Mesenchymal stem cell (in vitro differentiated cells and primary cell): ENCODE data around the gene PLCD1.

Experiments used
- DNase-seq: peaks from one replicate; pipeline ENCODE4 v3.0.0-alpha.2; 2013
- H2AFZ ChIP-seq: one replicate; pipeline ENCODE4 v1.6.1; 2013; ENCODE audit warnings: low read depth, mild to moderate bottlenecking, control low read depth, inconsistent platforms, low read length, moderate library complexity
- H2AK5ac ChIP-seq: 2 replicates; pipeline ENCODE4 v1.6.1; 2013; ENCODE audit warnings: low read length, moderate library complexity, mild to moderate bottlenecking, inconsistent platforms; ENCODE audit not compliant: severe bottlenecking
- H2BK120ac ChIP-seq: one replicate; pipeline ENCODE4 v1.6.1; 2013; ENCODE audit warnings: low read depth, mild to moderate bottlenecking, inconsistent platforms, low read length, moderate library complexity
- H2BK12ac ChIP-seq, 2 experiments: one replicate each; pipeline ENCODE4 v1.6.1; 2013; ENCODE audit warnings: inconsistent platforms in 2 of 2, low read length in 2 of 2, mild to moderate bottlenecking in 2 of 2, moderate library complexity in 2 of 2, control low read depth in 1 of 2
- H2BK15ac ChIP-seq: one replicate; pipeline ENCODE4 v1.6.1; 2013; ENCODE audit warnings: mild to moderate bottlenecking, low read depth, inconsistent platforms; ENCODE audit not compliant: poor library complexity, severe bottlenecking
- H2BK5ac ChIP-seq: 2 replicates; pipeline ENCODE4 v1.6.1; 2013; ENCODE audit warnings: low read depth, mild to moderate bottlenecking, low read length, control low read depth, inconsistent platforms; ENCODE audit not compliant: poor library complexity, severe bottlenecking
- H3K14ac ChIP-seq, 2 experiments: one replicate each; pipeline ENCODE4 v1.6.1; 2013; ENCODE audit warnings: inconsistent platforms in 2 of 2, low read length in 2 of 2, control low read depth in 1 of 2, mild to moderate bottlenecking in 1 of 2, moderate library complexity in 1 of 2
- H3K18ac ChIP-seq, 2 experiments: one replicate each; pipeline ENCODE4 v1.6.1; 2013; ENCODE audit warnings: inconsistent platforms in 2 of 2, low read length in 2 of 2, control low read depth in 1 of 2, low read depth in 1 of 2, mild to moderate bottlenecking in 1 of 2
- H3K23ac ChIP-seq, 2 experiments: one replicate each; pipeline ENCODE4 v1.6.1; 2013; ENCODE audit warnings: inconsistent platforms in 2 of 2, low read length in 2 of 2, mild to moderate bottlenecking in 2 of 2, moderate library complexity in 2 of 2, control low read depth in 1 of 2
- H3K27ac ChIP-seq: 2 replicates; pipeline ENCODE4 v1.5.1; 2013; ENCODE audit warnings: mild to moderate bottlenecking, moderate library complexity, low read length, control low read depth, inconsistent platforms; ENCODE audit not compliant: poor library complexity, severe bottlenecking
- H3K27me3 ChIP-seq, 2 experiments: 2 replicates each; pipeline versions ENCODE4 v1.6.1 to v1.7.0; 2013; ENCODE audit warnings: low read length in 2 of 2, mild to moderate bottlenecking in 2 of 2, moderate library complexity in 2 of 2, control low read depth in 1 of 2, inconsistent platforms in 1 of 2; ENCODE audit not compliant: control insufficient read depth in 1 of 2, insufficient read depth in 1 of 2
- H3K36me3 ChIP-seq, 2 experiments: 2 replicates each; pipeline versions ENCODE4 v1.6.1 to v1.7.0; 2013; ENCODE audit warnings: low read length in 2 of 2, control low read depth in 1 of 2, inconsistent platforms in 1 of 2, low read depth in 1 of 2, mild to moderate bottlenecking in 1 of 2; ENCODE audit not compliant: insufficient read depth in 2 of 2, control insufficient read depth in 1 of 2
- H3K4ac ChIP-seq, 2 experiments: one replicate each; pipeline ENCODE4 v1.6.1; 2013; ENCODE audit warnings: inconsistent platforms in 2 of 2, low read length in 2 of 2, mild to moderate bottlenecking in 2 of 2, moderate library complexity in 2 of 2, control low read depth in 1 of 2, low read depth in 1 of 2
- H3K4me1 ChIP-seq: 2 replicates; pipeline ENCODE4 v1.6.1; 2013; ENCODE audit warnings: low read depth, low read length, control low read depth; ENCODE audit not compliant: control insufficient read depth, insufficient read depth
- H3K4me2 ChIP-seq: 2 replicates; pipeline ENCODE4 v1.6.1; 2013; ENCODE audit warnings: low read length, mild to moderate bottlenecking, inconsistent platforms; ENCODE audit not compliant: poor library complexity, severe bottlenecking
- H3K4me3 ChIP-seq, 2 experiments: 2 replicates each; pipeline versions ENCODE4 v1.5.1 to v1.7.0; 2013; ENCODE audit warnings: low read length in 2 of 2, mild to moderate bottlenecking in 2 of 2, control low read depth in 1 of 2, low read depth in 1 of 2; ENCODE audit not compliant: insufficient read depth in 1 of 2
- H3K79me1 ChIP-seq: replicated peaks from 2 replicates; pipeline ENCODE4 v1.6.1; 2013; ENCODE audit warnings: mild to moderate bottlenecking, control low read depth, low read length, inconsistent platforms; ENCODE audit not compliant: poor library complexity, severe bottlenecking
- H3K9ac ChIP-seq: 2 replicates; pipeline ENCODE4 v1.7.0; 2013; ENCODE audit warnings: mild to moderate bottlenecking, low read length, moderate library complexity
- H3K9me3 ChIP-seq: 2 replicates; pipeline ENCODE4 v1.7.0; 2013; ENCODE audit warnings: mild to moderate bottlenecking, low read length; ENCODE audit not compliant: control insufficient read depth
- H4K8ac ChIP-seq: one replicate; pipeline ENCODE4 v1.6.1; 2013; ENCODE audit warnings: inconsistent platforms, mild to moderate bottlenecking, low read length, moderate library complexity
- H4K91ac ChIP-seq: one replicate; pipeline ENCODE4 v1.6.1; 2013; ENCODE audit warnings: mild to moderate bottlenecking, low read length, inconsistent platforms
- WGBS: methylation state at CpG from one replicate; pipeline ENCODE4 v1.1.7; 2013; ENCODE audit warnings: mixed read lengths; 5-methylcytosine and 5-hydroxymethylcytosine counted together

The PLCD1 gene

DNA sequence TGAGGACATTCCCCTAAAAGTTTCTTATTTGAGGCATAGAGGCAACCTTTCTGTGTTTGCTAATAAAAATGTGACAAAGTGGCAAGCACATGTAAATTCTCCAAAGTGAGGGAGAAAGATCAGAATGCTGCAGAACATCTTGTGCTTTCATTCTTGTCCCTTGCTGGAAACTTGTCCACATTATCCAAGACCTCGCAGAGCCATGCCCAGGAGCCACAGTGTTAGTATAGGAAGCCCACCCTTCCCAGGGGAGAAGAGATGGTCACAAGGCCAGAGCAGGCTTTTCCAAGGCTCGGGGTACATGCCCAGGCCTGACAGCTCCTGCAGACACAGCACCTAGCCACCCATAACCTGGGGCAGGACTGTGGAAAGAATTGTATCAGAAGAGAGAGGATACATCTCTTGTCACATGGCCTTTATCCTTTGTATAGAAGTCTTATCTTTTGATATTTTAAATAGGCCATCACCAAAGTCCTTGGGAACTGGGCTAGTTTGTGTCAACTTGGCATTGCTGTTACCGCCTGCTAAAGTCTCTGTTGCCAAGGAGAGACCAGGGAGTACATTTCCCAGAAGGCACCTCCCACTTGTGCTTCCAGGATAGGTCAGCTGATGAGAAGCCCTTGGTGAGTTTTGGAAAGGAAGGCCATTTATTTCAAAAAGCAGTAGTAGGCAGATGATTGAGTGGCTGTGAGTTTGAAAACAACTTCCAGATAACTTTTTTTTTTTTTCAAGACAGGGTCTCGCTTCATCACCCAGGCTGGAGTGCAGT is 20.1 kb upstream of the PLCD1 start:
- no peaks in the 10 kb centered on the region for H3K36me3 ChIP-seq
- no peak overlapping the region for H2BK15ac ChIP-seq
- H2BK5ac ChIP-seq: no peak overlapping the region
- H3K9ac ChIP-seq: no peak overlapping the region
- 77% methylated on average over 4 of the region's 4 CpGs for WGBS
- H3K27ac ChIP-seq: no peak overlapping the region
- no peak overlapping the region for H4K91ac ChIP-seq
- no peak overlapping the region for H3K4me2 ChIP-seq
- no peaks in the 10 kb centered on the region for H3K4me1 ChIP-seq
- no peaks in the 10 kb centered on the region for H3K9me3 ChIP-seq
- no peak overlapping the region for H3K4me3 ChIP-seq
- no peak for DNase-seq
- H3K18ac ChIP-seq: no peak overlapping the region
- no peak overlapping the region for H2BK120ac ChIP-seq
- no peak overlapping the region for H3K14ac ChIP-seq
- H2AK5ac ChIP-seq: no peak overlapping the region
- H3K79me1 ChIP-seq: no peaks in the 10 kb centered on the region
- no peak overlapping the region for H3K4ac ChIP-seq
- no peak overlapping the region for H3K23ac ChIP-seq
- H4K8ac ChIP-seq: no peak overlapping the region
- no peak overlapping the region for H2AFZ ChIP-seq
- H2BK12ac ChIP-seq: no peak overlapping the region
- H3K27me3 ChIP-seq: peaks cover 23 to 34% of the 10 kb centered on the region in 2 experiments

DNA sequence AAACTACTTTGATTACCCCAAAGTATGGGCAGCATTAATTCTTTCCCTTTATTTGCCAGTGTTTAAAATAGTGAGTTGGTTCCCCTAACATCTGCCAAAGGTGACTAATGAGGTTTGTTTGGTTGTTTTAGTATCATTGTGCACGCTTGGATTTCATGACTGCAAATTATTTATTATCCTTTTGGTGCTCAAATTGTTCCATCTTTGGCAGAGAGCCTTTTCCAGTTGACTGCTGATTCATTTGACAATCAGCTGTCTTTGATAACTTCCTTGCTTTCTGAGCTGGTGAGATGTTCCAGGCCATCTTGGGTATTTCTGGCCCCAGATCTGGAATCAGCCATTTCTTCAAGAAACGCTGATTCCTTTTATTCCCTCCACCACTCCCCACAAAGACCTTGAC is 18.5 kb upstream of the PLCD1 start:
- Histone ChIP-seq H3K79me1 (no peaks in the 10 kb centered on the region), H2BK5ac (no peak overlapping the region), H2BK15ac (no peak overlapping the region), H3K23ac (no peak overlapping the region), H4K8ac (no peak overlapping the region), H3K4me3 (no peak overlapping the region), H3K4ac (no peak overlapping the region), H3K36me3 (no peaks in the 10 kb centered on the region), H3K18ac (no peak overlapping the region), H3K14ac (no peak overlapping the region), H3K4me1 (no peaks in the 10 kb centered on the region), H3K4me2 (no peak overlapping the region), H2BK120ac (no peak overlapping the region), H2AK5ac (no peak overlapping the region), H2AFZ (no peak overlapping the region), H3K27ac (no peak overlapping the region), H4K91ac (no peak overlapping the region), H3K9ac (no peak overlapping the region), H3K27me3 (peaks cover 24 to 34% of the 10 kb centered on the region in 2 experiments), H2BK12ac (no peak overlapping the region), H3K9me3 (no peaks in the 10 kb centered on the region)
- DNase-seq: no peak
- 22% methylated on average over 2 of the region's 2 CpGs for WGBS

DNA sequence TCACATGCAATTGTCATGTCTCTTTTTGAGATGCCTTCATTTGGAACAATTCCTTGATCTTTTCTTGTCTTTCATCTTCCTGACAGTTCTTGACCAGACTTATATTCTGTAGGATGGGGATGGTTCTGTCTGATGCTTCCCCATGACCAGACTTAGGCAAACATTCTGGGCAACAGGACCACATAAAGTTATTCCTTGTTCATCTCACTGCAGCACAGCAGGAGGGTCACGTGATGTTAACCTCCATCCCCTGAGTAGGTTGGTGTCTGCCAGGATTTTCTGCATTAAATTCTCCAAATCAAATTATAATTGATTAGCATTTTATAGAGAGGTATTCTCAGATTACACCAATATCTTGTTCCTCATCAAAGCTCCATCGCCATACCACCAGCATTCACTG is 17.4 kb upstream of the PLCD1 start:
- no peaks in the 10 kb centered on the region for H3K36me3 ChIP-seq
- WGBS: no CpG with 5 or more reads among the region's 2 CpGs
- no peak overlapping the region for H2AK5ac ChIP-seq
- H3K27ac ChIP-seq: no peak overlapping the region
- no peak overlapping the region for H4K91ac ChIP-seq
- no peak overlapping the region for H3K4me3 ChIP-seq
- H3K4me1 ChIP-seq: no peaks in the 10 kb centered on the region
- H3K18ac ChIP-seq: no peak overlapping the region
- H3K9me3 ChIP-seq: no peaks in the 10 kb centered on the region
- no peak overlapping the region for H4K8ac ChIP-seq
- no peak overlapping the region for H3K23ac ChIP-seq
- DNase-seq: no peak
- no peak overlapping the region for H2AFZ ChIP-seq
- H2BK12ac ChIP-seq: no peak overlapping the region
- H2BK5ac ChIP-seq: no peak overlapping the region
- H3K4me2 ChIP-seq: no peak overlapping the region
- no peak overlapping the region for H3K9ac ChIP-seq
- H2BK15ac ChIP-seq: no peak overlapping the region
- H3K27me3 ChIP-seq: peaks cover 24 to 34% of the 10 kb centered on the region in 2 experiments
- H3K4ac ChIP-seq: no peak overlapping the region
- no peaks in the 10 kb centered on the region for H3K79me1 ChIP-seq
- no peak overlapping the region for H3K14ac ChIP-seq
- no peak overlapping the region for H2BK120ac ChIP-seq

DNA sequence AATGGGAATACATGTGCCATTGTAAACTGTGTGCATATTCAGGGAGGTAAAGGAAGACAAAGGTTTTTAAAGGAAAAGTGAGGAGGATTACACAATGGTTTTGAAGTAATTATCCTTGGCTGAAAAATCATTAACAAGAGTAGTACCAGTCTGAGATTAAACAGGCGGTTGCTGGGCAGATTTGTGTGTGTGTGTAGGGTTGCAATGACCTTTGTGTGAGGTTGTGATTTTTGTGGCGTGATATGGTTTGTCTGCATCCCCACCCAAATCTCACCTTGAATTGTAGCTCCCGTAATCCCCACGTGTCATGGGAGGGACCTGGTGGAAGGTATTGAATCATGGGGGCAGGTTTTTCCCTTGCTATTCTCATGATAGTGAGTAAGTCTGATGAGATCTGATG is 16.6 kb upstream of the PLCD1 start:
- H4K8ac ChIP-seq: no peak overlapping the region
- H2BK15ac ChIP-seq: no peak overlapping the region
- H3K79me1 ChIP-seq: no peaks in the 10 kb centered on the region
- no peaks in the 10 kb centered on the region for H3K4me1 ChIP-seq
- H3K27ac ChIP-seq: no peak overlapping the region
- no peak overlapping the region for H3K23ac ChIP-seq
- H2AK5ac ChIP-seq: no peak overlapping the region
- peaks cover 24 to 34% of the 10 kb centered on the region in 2 experiments for H3K27me3 ChIP-seq
- no peak overlapping the region for H3K4me3 ChIP-seq
- no peak for DNase-seq
- H3K4ac ChIP-seq: no peak overlapping the region
- 90% methylated on average over 1 of the region's 4 CpGs for WGBS
- H2BK5ac ChIP-seq: no peak overlapping the region
- H3K14ac ChIP-seq: no peak overlapping the region
- no peak overlapping the region for H2BK120ac ChIP-seq
- no peak overlapping the region for H3K18ac ChIP-seq
- no peak overlapping the region for H4K91ac ChIP-seq
- no peaks in the 10 kb centered on the region for H3K9me3 ChIP-seq
- no peak overlapping the region for H3K4me2 ChIP-seq
- no peak overlapping the region for H2AFZ ChIP-seq
- H2BK12ac ChIP-seq: no peak overlapping the region
- H3K9ac ChIP-seq: no peak overlapping the region
- H3K36me3 ChIP-seq: no peaks in the 10 kb centered on the region
